Subcutaneous adipose tissue (tissue), 4 donors: ENCODE measurements around the gene TBX1. TPM values are rescaled to one million over a fixed set of nuclear protein-coding genes. Genes with fewer than 3 reads are reported as not detected.

Experiments
- total RNA-seq, 4 donors: library from RNA; depleted of rRNA; stranded (reverse); fragments of >200 nt; gene quantifications; one replicate each; pipeline ENCODE4 v1.1.0, GENCODE V29; 2016
- TF ChIP-seq, protein P1 (sequence below): fragments of 450-650 bp; IDR thresholded peaks from one replicate; pipeline ENCODE4 v1.5.1; 2016; ENCODE audit warnings: low read depth, mild to moderate bottlenecking, control low read depth, antibody characterized with exemption, moderate library complexity

TBX1 gene
- total RNA-seq, 4 donors from 2014 or later, result 0.51 to 6.2 (median 1.8) TPM

DNA sequence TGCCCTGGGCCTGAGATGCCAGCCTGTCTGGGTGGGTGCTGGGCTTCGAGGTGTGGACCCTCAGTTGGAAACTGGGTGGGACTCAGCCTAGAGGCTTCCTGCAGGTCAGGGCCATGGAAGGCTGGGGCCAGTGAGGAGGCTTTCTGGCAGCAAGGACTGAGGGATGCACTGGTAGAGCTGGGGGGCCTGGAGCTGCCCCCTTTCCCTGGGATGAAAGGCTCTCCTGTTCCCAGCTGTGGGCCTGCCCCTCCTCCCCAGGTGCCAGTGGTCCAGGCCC lies 43.8 kb upstream of the TBX1 start:
- TF ChIP-seq, protein P1, sequence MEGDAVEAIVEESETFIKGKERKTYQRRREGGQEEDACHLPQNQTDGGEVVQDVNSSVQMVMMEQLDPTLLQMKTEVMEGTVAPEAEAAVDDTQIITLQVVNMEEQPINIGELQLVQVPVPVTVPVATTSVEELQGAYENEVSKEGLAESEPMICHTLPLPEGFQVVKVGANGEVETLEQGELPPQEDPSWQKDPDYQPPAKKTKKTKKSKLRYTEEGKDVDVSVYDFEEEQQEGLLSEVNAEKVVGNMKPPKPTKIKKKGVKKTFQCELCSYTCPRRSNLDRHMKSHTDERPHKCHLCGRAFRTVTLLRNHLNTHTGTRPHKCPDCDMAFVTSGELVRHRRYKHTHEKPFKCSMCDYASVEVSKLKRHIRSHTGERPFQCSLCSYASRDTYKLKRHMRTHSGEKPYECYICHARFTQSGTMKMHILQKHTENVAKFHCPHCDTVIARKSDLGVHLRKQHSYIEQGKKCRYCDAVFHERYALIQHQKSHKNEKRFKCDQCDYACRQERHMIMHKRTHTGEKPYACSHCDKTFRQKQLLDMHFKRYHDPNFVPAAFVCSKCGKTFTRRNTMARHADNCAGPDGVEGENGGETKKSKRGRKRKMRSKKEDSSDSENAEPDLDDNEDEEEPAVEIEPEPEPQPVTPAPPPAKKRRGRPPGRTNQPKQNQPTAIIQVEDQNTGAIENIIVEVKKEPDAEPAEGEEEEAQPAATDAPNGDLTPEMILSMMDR, result no peak

DNA sequence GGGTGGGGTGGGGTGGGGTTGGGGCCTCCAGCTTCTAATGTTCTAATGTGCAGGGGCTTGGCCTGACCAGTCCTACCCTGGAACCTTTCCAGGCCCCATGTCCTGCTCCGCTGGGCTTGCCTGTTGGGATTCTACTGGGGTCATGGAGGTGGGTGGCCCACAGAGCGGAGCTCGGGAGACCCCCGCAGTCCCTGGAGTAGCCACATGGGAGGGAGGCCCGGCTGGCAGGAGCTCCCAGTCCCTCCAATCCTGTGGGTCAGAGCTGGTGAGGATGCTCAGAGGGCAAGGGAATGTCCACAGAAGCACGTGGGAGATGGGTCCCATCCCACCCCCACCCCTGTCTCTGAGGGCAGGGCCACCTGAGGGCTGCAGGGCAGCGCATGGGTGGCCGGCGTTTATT lies 43.4 kb upstream of the TBX1 start:
- TF ChIP-seq, protein P1, result no peak

DNA sequence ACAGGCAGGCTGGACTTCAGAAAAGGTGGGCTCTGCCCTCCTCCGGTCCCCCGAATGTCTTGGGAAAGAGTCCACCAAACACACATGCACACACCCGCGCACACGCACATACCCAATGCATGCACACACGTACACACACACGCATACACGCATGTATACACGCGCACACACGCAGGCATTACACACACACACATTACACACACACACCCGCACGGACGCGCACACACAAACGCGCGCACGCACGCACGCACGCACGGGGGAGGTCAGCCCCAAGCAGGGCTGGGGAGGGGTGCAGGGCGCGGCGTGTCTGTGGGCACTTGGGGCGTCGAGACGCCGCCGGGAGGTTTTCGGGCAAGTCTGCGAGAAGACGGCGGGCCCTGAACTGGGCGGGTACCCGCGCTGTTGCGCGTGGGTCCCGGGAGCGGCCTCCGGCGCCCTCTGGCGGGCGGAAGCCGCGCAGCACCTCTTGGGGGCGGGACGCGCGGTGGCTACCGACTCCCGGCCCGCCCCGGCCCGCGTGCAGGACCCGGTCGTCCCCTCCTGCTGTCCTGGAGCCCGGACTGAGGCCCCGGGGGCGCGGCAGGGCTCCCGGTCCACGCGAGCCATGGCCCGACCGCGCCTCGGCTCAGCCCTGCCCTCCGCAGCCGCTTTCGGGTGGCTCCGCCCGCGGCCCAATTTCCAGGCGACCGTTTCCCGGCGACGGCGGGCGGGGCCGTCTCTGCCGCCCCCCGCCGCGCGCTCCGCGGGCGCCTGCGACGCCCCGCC lies 42.7 kb upstream of the TBX1 start:
- TF ChIP-seq, protein P1, result no peak

DNA sequence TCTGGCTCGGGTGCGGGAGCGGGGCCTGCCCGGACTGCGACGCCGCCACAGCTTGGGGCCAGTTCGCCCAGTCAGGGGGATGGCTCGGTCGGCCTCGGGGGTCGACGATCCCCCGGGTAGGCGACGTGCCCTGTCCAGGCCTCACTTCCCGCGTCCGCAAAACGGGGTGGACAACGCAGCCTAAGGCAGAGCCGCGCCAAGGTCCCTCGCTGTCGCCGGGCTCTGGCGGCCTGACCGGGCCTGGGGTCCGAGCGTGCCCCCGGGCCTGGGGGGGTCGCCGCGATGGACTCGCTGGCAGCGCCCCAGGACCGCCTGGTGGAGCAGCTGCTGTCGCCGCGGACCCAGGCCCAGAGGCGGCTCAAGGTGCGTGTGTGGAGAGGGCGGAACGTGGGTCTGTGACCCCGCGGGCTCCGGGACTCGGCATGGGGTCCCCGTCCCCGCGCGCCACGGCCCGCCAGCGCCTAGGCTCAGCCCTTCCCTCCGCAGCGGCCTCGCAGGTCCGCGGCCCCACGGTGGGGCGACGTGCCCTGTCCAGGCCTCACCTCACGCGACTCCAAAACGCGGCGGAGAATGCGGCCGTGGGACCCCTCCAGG lies 42.0 kb upstream of the TBX1 start:
- TF ChIP-seq, protein P1, result no peak

DNA sequence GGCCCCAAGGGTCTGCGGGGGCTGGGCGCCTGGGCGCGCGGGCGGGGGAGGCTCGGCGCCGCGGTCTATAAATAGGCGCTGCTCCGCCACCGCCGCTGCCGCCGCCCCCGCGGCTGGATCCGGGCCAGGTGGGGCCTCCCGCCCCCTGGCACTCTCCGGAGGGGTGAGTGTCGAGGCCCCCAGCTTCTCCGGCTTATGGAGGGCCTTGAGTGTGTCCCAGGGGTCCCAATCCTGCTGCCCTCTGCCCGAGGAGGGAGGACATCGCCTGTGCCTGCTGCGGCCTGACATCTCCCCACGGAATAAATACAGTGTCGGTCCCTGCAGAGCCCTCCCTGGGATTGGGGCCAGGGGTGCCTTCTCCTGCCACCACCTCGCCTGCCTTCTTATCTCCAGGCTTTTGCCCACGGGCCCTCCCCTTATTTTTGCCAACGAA lies 41.5 kb upstream of the TBX1 start:
- TF ChIP-seq, protein P1, result no peak

DNA sequence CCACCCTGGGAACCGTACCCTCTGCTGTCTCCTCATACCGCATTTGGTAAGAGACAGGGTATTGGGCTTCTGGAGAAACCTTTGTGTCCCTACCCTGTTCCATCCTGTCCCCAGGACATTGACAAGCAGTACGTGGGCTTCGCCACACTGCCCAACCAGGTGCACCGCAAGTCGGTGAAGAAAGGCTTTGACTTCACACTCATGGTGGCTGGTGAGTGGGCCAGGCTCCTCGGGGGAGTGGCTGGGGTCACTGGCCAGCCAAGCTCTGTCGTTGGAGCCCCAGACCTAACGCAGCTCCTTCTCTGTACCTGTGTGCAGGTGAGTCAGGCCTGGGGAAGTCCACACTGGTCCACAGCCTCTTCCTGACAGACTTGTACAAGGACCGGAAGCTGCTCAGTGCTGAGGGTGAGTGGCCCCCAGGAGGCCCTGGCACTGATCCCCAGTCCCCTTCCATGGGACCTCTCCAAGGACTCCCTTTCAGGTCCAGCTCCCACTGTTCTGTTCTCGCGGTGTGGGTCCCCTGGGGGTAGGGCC lies 41.0 kb upstream of the TBX1 start:
- TF ChIP-seq, protein P1, result no peak

DNA sequence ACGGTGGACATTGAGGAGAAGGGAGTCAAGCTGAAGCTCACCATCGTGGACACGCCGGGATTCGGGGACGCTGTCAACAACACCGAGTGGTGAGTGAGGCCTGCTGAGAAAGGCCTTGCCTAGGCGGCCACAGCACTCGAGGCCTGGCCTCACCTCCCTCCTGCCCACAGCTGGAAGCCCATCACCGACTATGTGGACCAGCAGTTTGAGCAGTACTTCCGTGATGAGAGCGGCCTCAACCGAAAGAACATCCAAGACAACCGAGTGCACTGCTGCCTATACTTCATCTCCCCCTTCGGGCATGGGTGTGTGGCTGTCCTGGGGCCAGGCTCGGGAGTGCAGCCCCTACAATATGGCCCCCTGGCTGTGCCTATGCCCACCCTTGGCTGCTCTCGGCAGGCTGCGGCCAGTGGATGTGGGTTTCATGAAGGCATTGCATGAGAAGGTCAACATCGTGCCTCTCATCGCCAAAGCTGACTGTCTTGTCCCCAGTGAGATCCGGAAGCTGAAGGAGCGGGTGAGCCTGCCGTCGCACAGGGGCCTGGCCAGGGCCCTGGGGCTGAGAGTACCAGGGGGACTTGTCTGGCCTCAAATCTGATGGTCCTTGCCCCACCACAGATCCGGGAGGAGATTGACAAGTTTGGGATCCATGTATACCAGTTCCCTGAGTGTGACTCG lies 40.3 kb upstream of the TBX1 start:
- TF ChIP-seq, protein P1, result no peak
